Activated CD4-positive, alpha-beta memory T cell treated with anti-CD3 and anti-CD28 coated beads, Interleukin-2, amount 10 ng/mL, durations not matched to agents 7 days and 5 days (primary cell): Measurements from ENCODE around the gene MYOZ2. TPM values are rescaled to one million over a fixed set of nuclear protein-coding genes. Genes with fewer than 3 reads are reported as not detected.

ENCODE experiments used
- CTCF ChIA-PET: fragments of 350-600 bp; sonication (Branson Sonifier 250); formaldehyde crosslinking; loops from one replicate; lab custom pipeline; 2021; ENCODE audit warnings: antibody characterized with exemption, inconsistent platforms; lab: Charles Lee
- POLR2A ChIA-PET: fragments of 350-600 bp; sonication (Branson Sonifier 250); formaldehyde crosslinking; loops from one replicate; lab custom pipeline; 2021; ENCODE audit warnings: antibody characterized with exemption; lab: Charles Lee
- DNase-seq: peaks from one replicate; pipeline ENCODE4 v3.0.0-alpha.2; 2020
- H3K27ac Mint-ChIP-seq: one replicate; pipeline ENCODE4 v1.8.0; 2021; ENCODE audit warnings: mild to moderate bottlenecking, mixed read lengths
- H3K27me3 Mint-ChIP-seq: one replicate; pipeline ENCODE4 v1.8.0; 2021; ENCODE audit warnings: mixed read lengths
- H3K36me3 Mint-ChIP-seq: one replicate; pipeline ENCODE4 v1.8.0; 2021; ENCODE audit warnings: low read depth, mixed read lengths
- H3K4me1 Mint-ChIP-seq: one replicate; pipeline ENCODE4 v1.8.0; 2021; ENCODE audit warnings: mixed read lengths
- H3K4me3 Mint-ChIP-seq: one replicate; pipeline ENCODE4 v1.8.0; 2021; ENCODE audit warnings: mild to moderate bottlenecking, mixed read lengths
- H3K9me3 Mint-ChIP-seq: one replicate; pipeline ENCODE4 v1.8.0; 2021; ENCODE audit warnings: mixed read lengths
- total RNA-seq, 2 experiments: library from RNA; stranded (reverse); gene quantifications; one replicate each; pipeline ENCODE4 v1.2.3, GENCODE V29; 2021

MYOZ2 gene
- total RNA-seq, 2 experiments from 2014 or later, result not detected

DNA sequence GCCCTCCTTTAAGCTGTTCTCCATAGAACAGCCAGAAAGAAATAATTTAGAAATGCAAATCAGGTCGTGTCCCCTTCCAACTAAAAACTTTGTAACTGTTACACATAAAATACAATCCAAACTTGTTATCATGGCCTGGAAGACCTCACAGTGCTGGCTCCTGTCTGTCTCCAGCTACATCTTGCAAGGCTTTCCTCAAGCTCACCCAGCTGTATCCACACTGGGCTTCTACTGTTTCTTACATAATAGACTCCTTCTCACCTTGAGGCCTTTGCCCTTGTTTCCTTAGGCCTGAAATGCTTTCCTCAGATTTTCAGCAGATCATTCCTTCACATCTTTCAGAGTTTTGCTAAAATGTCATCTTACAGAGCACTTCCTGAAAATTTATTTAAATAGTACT lies 43.4 kb downstream of the MYOZ2 start:
- ChIA-PET POLR2A (no interaction called here), CTCF (no interaction called here)
- H3K4me1 Mint-ChIP-seq, result no peaks in the 10 kb centered on the region

DNA sequence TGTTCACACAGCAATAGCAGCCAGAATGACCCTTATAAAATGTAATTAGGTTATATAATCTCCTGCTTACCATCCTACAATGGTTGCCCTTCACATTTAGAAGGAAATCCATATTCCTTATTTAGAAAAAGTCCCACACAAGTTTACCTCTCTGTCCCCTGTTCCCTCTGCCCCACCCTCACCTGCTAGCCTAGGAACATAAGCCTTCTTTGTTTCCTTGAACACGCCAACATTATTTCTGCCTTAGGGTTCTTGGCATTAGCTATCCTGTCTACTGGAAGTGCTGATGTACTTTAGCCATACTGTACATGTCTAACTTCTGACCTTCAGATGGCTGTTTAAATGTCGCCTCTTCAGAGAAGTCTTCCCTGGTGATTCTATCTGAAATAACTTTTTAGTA lies 48.5 kb downstream of the MYOZ2 start:
- CTCF ChIA-PET, result no interaction called here
- POLR2A ChIA-PET, result no interaction called here
- no peak overlapping the region for H3K27ac Mint-ChIP-seq
- no peak overlapping the region for H3K4me3 Mint-ChIP-seq
- H3K27me3 Mint-ChIP-seq, result peaks cover 5% of the 10 kb centered on the region
- no peaks in the 10 kb centered on the region for H3K4me1 Mint-ChIP-seq
- no peak for DNase-seq
- no peaks in the 10 kb centered on the region for H3K36me3 Mint-ChIP-seq
- H3K9me3 Mint-ChIP-seq, result no peaks in the 10 kb centered on the region

More for the DNA sequence above, 43.4 kb downstream of the MYOZ2 start:
- Mint-ChIP-seq H3K36me3 (no peaks in the 10 kb centered on the region), H3K9me3 (no peaks in the 10 kb centered on the region), H3K27ac (no peak overlapping the region), H3K4me3 (no peak overlapping the region), H3K27me3 (peaks cover 11% of the 10 kb centered on the region)
- DNase-seq, result no peak

DNA sequence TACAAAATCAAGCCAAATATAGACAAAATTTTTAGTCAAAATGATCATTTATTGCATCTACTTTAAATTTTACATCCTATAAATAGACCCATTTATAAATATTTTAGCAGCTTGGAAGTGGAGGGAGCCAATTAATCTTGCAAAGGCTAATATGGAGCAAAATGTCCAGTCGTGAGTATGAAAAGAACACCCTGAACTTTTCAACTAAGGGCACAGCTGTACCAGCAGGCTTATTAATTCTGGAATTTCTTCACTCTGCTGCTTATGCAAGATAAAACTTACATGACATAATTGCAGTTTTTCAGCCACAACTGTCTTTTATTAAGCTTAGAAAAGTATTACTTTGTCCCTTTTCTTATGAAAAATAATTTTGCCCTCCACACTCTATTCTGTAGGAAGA lies 54.0 kb downstream of the MYOZ2 start:
- Mint-ChIP-seq H3K4me3 (no peak overlapping the region), H3K36me3 (no peaks in the 10 kb centered on the region), H3K4me1 (no peaks in the 10 kb centered on the region), H3K27ac (no peak overlapping the region), H3K9me3 (no peaks in the 10 kb centered on the region), H3K27me3 (peaks cover 3% of the 10 kb centered on the region)
- ChIA-PET CTCF (no interaction called here), POLR2A (interaction anchor here (2.3 kb wide), 1 partner anchor 23 kb away, joined by 8 read pairs; the partner anchor contains the start of gene USP53)
- no peak for DNase-seq

DNA sequence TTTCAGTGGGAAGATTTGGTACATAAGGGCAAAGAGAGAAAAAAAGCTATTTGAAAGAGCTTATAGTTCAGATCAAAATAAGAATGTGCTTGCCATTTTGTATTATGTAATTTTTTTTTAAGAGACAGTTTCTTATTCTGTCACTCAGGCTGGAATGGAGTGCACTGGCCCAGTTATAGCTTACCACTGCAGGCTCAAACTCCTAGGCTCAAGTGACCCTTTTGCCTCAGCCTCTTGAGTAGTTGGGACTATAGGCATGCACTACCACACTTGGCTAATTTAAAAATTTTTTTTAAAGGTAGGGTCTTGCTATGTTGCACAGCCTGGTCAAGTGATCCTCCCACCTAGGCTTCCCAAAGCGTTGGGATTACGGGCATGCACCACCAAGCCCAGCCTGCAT lies 54.7 kb downstream of the MYOZ2 start:
- Mint-ChIP-seq H3K27ac (no peak overlapping the region), H3K27me3 (peaks cover 1% of the 10 kb centered on the region), H3K36me3 (no peaks in the 10 kb centered on the region), H3K4me1 (no peaks in the 10 kb centered on the region), H3K9me3 (no peaks in the 10 kb centered on the region), H3K4me3 (no peak overlapping the region)
- DNase-seq, result no peak
- POLR2A ChIA-PET, result interaction anchor here (2.3 kb wide), 1 partner anchor 22 kb away, joined by 8 read pairs; the partner anchor contains the start of gene USP53
- CTCF ChIA-PET, result no interaction called here

DNA sequence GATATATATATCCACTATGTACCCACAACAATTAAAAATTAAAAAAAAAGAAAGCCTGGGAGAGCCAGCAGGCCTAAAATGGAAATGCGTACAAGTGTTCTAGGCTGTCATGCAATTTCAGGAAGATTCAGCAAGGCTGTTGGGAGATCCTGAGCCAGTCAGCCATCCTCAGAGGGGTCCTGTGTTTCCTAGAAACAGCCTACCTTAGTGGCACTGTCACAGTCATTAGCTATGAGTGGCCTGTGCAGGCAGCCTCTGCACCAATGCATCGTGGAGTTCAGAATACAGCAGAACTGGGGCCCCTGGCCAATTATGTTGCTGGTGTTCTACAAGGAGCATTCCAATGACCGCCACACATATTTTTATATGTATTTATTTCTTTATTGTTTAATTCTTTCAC lies 55.9 kb downstream of the MYOZ2 start:
- ChIA-PET CTCF (no interaction called here), POLR2A (interaction anchor here (2.3 kb wide), 1 partner anchor 21 kb away, joined by 8 read pairs; the partner anchor contains the start of gene USP53)
- Mint-ChIP-seq H3K4me1 (no peaks in the 10 kb centered on the region), H3K27me3 (peaks cover 1% of the 10 kb centered on the region), H3K4me3 (no peak overlapping the region), H3K36me3 (no peaks in the 10 kb centered on the region), H3K9me3 (no peaks in the 10 kb centered on the region), H3K27ac (no peak overlapping the region)
- DNase-seq, result no peak

DNA sequence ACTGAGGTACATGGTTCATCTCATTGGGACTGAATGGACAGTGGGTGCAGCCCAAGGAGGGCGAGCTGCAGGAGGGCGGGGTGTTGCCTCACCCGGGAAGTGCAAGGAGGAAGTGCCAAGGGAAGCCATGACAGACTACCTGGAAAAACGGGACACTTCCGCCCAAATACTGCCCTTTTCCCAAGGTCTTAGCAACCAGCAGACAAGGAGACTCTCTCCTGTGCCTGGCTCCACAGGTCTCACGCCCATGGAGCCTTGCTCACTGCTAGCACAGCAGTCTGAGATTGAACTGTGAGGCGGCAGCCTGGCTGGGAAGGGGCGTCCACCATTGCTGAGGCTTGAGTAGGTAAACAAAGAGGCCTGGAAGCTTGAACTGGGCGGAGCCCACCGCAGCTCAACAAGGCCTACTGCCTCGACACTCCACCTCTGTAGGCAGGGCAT lies 62.2 kb downstream of the MYOZ2 start:
- Mint-ChIP-seq H3K4me3 (no peak overlapping the region), H3K4me1 (no peaks in the 10 kb centered on the region), H3K27me3 (peaks cover 5% of the 10 kb centered on the region), H3K27ac (no peak overlapping the region), H3K36me3 (no peaks in the 10 kb centered on the region), H3K9me3 (no peaks in the 10 kb centered on the region)
- no peak for DNase-seq
- ChIA-PET CTCF (no interaction called here), POLR2A (interaction anchor here (1.6 kb wide), 1 partner anchor 14 kb away, joined by 4 read pairs; the partner anchor contains the start of gene USP53)

DNA sequence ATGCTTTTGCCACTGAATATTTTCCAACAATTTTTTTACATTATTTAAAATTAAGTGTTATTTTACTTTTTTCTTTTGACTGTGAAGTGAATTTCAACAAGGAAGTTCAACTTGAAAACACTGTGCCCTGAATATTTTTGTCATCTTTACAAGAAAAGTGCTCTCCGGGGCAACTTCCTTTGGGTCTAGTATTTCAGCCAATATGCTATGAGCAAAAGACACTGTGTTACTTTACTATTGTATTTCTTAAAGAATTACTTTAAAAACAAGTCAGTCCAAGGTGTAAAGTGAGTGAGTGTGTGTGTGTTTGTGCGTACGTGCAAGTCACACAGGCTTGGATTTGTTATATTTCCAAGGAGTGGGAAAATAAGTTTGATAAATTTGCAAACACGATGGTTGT lies 69.3 kb downstream of the MYOZ2 start:
- POLR2A ChIA-PET, result no interaction called here
- DNase-seq, result no peak
- no peak overlapping the region for H3K27ac Mint-ChIP-seq

DNA sequence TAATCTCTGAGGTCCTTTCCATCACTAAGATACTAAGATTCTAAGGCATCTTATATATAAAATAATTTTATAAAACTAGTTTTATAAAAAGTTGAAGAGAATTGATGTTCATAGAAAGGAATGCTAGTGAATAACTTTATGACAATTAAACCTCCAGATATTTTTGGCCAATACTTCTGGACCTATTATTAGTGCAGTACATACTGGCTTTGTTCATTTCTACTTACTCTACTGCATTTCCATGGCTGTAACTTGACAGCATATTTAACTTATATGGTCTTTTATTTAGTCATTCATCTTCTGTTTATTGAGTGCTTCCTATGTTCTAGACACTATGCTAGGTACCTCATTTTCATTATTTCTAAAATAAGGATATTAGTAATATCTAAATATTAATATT lies 70.1 kb downstream of the MYOZ2 start:
- H3K36me3 Mint-ChIP-seq, result no peaks in the 10 kb centered on the region
- CTCF ChIA-PET, result no interaction called here

More for the DNA sequence above, 69.3 kb downstream of the MYOZ2 start:
- peaks cover 10% of the 10 kb centered on the region for H3K4me1 Mint-ChIP-seq
- peaks cover 4% of the 10 kb centered on the region for H3K27me3 Mint-ChIP-seq
- no peaks in the 10 kb centered on the region for H3K9me3 Mint-ChIP-seq
- H3K4me3 Mint-ChIP-seq, result no peak overlapping the region
- CTCF ChIA-PET, result no interaction called here
- no peaks in the 10 kb centered on the region for H3K36me3 Mint-ChIP-seq

DNA sequence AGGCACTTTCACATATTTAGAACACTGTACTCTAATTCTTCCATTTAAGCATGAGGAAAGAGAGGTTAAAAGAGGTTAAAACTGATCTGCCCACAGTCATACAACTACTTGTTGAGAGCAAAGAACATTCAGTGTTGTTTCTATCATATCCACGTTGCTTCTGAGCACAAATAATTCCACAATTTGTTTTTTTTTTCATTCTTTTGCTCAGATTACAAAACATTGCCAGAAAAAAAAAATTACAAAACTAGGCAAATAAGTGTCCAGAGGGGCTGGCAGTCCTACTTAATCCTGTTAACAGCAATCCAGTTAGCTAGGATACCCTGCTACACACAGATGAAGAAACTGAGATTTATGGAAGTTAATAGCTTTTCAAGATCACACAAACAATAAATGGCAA lies 70.5 kb downstream of the MYOZ2 start:
- CTCF ChIA-PET, result no interaction called here
- Mint-ChIP-seq H3K27ac (no peak overlapping the region), H3K36me3 (no peaks in the 10 kb centered on the region), H3K9me3 (no peaks in the 10 kb centered on the region), H3K27me3 (peaks cover 8% of the 10 kb centered on the region), H3K4me3 (no peak overlapping the region), H3K4me1 (peaks cover 15% of the 10 kb centered on the region)
- POLR2A ChIA-PET, result no interaction called here
- no peak for DNase-seq

More for the DNA sequence above, 70.1 kb downstream of the MYOZ2 start:
- Mint-ChIP-seq H3K27me3 (peaks cover 3% of the 10 kb centered on the region), H3K9me3 (no peaks in the 10 kb centered on the region), H3K27ac (no peak overlapping the region), H3K4me3 (no peak overlapping the region), H3K4me1 (peaks cover 11% of the 10 kb centered on the region)
- DNase-seq, result no peak
- POLR2A ChIA-PET, result no interaction called here

DNA sequence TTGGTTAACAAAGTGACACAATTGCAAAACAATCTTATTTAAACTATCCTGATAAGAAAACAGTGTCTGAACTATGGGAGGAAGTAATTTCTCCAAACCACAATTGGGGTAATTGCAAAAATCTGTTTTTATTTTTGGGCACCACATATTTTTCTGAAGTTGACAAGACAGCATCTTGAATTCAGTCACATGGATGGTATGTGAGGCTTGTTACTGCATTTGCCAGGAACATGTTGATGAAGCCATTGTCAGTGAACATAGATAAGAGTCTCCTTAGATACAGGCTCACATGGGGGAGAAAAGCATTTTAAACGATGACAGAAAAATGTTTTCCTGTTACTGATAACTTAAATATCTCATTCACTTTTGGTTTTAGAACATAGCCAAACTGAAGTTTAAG lies 71.4 kb downstream of the MYOZ2 start:
- no peaks in the 10 kb centered on the region for H3K36me3 Mint-ChIP-seq
- peaks cover 22% of the 10 kb centered on the region for H3K4me1 Mint-ChIP-seq
- ChIA-PET CTCF (no interaction called here), POLR2A (no interaction called here)
- H3K4me3 Mint-ChIP-seq, result no peak overlapping the region
- peaks cover 7% of the 10 kb centered on the region for H3K27me3 Mint-ChIP-seq
- H3K9me3 Mint-ChIP-seq, result no peaks in the 10 kb centered on the region
- no peak overlapping the region for H3K27ac Mint-ChIP-seq
- DNase-seq, result no peak

DNA sequence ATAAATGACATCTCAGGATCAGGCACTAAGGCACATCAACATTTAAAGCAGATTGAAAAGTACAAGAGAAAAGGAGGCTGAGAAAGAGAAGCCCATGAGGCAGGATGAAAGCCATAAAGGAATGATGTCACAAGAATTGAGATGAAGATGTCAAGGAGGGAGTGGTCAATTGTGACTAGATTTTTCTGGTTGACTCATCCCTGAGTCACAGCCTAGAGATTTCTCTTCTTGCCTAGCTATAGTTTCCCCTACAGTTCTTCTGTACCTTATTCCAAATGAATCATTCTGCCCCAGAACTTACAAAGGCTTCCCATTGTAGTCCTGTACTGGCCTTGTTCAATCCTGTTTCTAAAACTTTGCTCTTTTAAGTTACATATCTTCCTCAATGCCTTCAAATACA lies 73.4 kb downstream of the MYOZ2 start:
- no peaks in the 10 kb centered on the region for H3K36me3 Mint-ChIP-seq
- ChIA-PET POLR2A (interaction anchor here (0.9 to 2.0 kb wide), 3 partner anchors 28 to 245 kb away, joined by 3 to 5 read pairs (median 4); no protein-coding TSS in a partner anchor), CTCF (no interaction called here)
- H3K9me3 Mint-ChIP-seq, result no peaks in the 10 kb centered on the region
- peaks cover 7% of the 10 kb centered on the region for H3K27me3 Mint-ChIP-seq
- no peak overlapping the region for H3K4me3 Mint-ChIP-seq
- peaks cover 28% of the 10 kb centered on the region for H3K4me1 Mint-ChIP-seq
- DNase-seq, result no peak
- H3K27ac Mint-ChIP-seq, result no peak overlapping the region

DNA sequence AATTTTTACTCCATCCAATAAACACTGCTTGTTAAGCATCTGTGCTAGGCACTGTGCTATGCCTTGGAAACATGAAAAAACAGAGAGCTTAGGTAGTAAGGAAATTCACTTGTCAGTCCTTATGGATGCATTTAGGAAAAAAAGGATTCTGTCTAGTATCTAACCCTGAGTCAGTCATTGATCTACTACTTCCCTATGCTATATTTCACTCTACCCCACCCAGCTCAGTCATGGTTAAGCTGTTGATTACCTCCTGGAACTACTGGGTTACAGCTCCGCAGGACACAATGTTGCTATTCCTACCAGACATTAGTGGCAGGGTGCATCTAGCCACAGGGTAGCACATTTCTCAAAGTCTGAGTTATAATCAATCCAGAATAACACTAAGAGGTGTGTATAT lies 74.0 kb downstream of the MYOZ2 start:
- Mint-ChIP-seq H3K36me3 (no peaks in the 10 kb centered on the region), H3K4me3 (no peak overlapping the region), H3K4me1 (peaks cover 30% of the 10 kb centered on the region), H3K27ac (no peak overlapping the region), H3K9me3 (no peaks in the 10 kb centered on the region), H3K27me3 (peaks cover 7% of the 10 kb centered on the region)
- POLR2A ChIA-PET, result interaction anchor here (0.9 to 2.0 kb wide), 4 partner anchors 28 to 245 kb away, joined by 3 to 5 read pairs (median 4); no protein-coding TSS in a partner anchor
- DNase-seq, result no peak
- CTCF ChIA-PET, result no interaction called here

DNA sequence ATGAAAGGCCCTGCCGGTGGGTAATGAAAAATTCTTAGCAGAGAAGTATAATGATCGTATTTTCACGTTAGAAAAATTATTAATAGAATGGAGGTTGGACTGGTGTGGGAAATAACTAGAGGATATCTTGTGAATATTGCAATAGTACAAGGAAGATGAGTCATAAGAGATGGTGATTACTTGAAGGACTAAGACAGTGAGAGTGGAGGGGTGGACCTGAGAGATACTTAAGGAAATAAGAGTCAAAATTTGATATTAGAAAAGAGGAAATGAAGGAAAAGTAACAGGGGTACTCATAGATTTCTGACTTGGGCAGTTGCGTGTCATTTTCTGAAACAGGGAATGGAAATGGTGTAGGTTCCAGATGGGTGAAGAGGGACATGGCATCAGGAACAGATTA lies 75.1 kb downstream of the MYOZ2 start:
- H3K4me3 Mint-ChIP-seq, result peak overlapping the region; percentile 8
- H3K9me3 Mint-ChIP-seq, result no peaks in the 10 kb centered on the region
- POLR2A ChIA-PET, result no interaction called here
- H3K27ac Mint-ChIP-seq, result no peak overlapping the region
- CTCF ChIA-PET, result no interaction called here
- peaks cover 32% of the 10 kb centered on the region for H3K4me1 Mint-ChIP-seq
- no peak for DNase-seq
- H3K36me3 Mint-ChIP-seq, result no peaks in the 10 kb centered on the region
- H3K27me3 Mint-ChIP-seq, result peaks cover 7% of the 10 kb centered on the region

DNA sequence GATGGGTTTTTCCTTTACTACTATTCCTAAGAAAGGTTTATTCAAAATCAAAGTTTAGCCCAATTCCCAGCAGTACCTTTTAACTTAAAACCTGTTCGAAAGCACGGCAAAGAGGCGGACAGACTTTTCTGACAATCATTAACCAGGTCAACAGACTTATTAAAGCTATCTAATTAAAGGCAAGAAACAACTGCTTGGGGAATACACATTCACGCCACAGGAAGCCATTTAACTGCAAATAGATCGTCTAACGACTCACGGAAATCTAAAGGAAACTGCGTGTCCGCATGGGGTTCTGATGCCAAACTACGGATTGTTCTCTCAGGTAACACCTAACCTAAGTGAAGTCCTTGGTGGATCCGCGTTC lies 76.2 kb downstream of the MYOZ2 start:
- ChIA-PET POLR2A (interaction anchor here (1.4 to 3.0 kb wide), 4 partner anchors 14 to 87 kb away, joined by 4 to 43 read pairs (median 8); a partner anchor contains a TSS), CTCF (interaction anchor here (1.5 kb wide), 1 partner anchor 243 kb away, joined by 8 read pairs; no protein-coding TSS in a partner anchor)
- no peak for DNase-seq
- H3K36me3 Mint-ChIP-seq, result no peaks in the 10 kb centered on the region
- H3K27me3 Mint-ChIP-seq, result peaks cover 7% of the 10 kb centered on the region
- peak overlapping the region; percentile 88 for H3K4me3 Mint-ChIP-seq
- peaks cover 32% of the 10 kb centered on the region for H3K4me1 Mint-ChIP-seq
- peak overlapping the region; percentile 89 for H3K27ac Mint-ChIP-seq
- no peaks in the 10 kb centered on the region for H3K9me3 Mint-ChIP-seq
